Hepatic stellate cell (primary cell): ENCODE data around the gene LRCH3.
"Not testable (repeated sequence)": the region's sequence is repeated elsewhere in the genome, so short reads cannot be mapped to it uniquely, and the experiment has no call there.

Source experiments
- DNase-seq: peaks from one replicate; pipeline ENCODE4 v3.0.0; 2011; ENCODE audit warnings: low spot score

The LRCH3 gene

DNA sequence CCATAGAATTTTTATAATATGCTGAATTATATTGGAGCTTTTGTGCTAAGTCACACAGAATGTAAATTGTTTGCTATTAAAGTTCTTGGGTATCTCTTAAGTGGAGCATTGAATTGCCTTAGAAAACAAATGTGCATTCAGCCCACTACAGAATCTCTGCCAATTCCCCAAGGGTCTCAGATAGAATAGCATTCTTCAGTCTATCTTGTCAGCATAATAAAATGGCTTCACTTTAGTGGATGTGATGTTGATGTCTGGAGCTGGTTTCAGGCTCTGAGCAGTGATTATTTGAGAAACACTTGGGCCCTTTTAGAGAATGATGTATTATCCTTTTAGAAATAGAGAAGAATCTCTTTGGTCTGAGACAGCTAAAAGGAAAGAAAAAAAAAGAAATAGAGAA lies 45.2 kb downstream of the LRCH3 start:
- DNase-seq = no peak

DNA sequence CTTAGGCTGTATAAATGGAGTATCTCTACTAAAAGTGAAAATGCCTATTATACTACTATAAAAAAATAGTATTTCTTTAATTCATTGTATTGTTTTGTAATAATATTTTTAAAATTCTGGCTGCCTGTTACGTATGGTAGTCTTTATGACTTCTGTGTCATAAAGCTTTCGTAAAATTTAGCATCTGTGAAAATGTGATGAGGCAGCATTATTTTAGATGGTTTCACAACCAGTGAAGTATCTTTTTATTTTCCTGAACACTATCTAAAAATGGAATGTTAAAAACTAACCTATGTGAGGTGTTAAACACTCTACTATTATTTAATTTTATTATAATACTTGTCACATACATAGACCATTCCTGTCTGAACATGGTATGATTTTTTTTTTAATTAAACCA lies 46.2 kb downstream of the LRCH3 start:
- DNase-seq = no peak

DNA sequence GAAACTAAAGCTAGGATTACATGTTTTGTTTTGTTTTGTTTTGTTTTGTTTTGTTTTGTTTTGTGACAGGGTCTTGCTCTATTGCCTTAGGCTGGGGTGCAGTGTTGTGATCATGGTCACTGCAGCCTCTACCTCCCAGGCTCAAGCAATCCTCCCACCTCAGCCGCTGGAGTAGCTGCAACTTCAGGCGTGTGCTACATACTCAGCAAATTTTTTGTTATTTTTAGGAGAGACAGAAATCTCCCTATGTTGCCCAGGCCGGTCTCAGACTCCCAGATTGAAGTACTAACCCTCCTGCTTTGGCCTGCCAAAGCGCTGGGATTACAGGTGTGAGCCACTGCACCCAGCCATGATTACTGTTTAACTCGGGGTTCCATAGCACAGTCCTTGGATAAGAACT lies 50.7 kb downstream of the LRCH3 start:
- no peak for DNase-seq

DNA sequence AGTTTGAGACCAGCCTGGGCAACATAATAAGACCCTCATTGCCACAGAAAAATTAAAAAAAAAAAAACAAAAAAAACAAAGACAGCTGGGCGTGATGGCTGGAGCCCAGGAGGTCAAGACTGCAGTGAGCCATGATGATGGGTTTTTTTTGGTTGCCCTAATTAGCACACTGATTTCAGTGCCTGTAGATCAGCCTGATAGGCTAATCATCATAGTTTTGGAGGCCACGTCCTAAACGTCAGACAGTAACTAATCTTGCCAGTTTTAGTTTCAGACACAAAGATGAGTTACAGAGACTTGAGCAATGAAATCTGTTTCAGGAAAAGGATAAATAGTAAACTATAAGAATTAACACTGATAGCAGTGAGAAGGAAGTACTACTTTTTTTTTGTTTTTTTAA lies 55.4 kb downstream of the LRCH3 start:
- DNase-seq = no peak

DNA sequence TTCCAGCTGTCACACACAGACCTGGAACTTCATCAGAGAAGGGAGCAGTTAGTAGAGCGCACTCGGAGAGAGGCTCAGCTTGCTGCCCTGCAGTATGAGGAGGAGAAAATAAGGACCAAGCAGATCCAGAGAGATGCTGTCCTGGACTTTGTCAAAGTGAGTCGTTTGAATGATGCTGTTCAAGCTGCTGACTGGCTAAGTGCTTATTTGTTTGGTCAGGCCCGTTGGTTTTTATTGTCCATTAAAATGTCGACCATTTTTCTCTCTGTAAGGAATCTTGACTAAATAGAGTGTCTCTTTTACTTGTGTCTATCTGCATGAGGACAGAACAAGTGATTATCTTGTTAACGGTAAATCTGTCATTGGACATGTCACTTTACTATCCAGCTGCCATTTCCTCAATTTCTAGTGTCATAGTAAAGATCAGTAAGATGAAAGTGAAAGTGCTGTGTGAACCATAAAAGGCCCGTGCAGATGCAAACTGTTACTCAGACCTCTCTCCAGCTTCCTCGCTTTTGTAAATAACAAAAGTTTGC lies 56.9 kb downstream of the LRCH3 start:
- DNase-seq = peak; percentile 24

DNA sequence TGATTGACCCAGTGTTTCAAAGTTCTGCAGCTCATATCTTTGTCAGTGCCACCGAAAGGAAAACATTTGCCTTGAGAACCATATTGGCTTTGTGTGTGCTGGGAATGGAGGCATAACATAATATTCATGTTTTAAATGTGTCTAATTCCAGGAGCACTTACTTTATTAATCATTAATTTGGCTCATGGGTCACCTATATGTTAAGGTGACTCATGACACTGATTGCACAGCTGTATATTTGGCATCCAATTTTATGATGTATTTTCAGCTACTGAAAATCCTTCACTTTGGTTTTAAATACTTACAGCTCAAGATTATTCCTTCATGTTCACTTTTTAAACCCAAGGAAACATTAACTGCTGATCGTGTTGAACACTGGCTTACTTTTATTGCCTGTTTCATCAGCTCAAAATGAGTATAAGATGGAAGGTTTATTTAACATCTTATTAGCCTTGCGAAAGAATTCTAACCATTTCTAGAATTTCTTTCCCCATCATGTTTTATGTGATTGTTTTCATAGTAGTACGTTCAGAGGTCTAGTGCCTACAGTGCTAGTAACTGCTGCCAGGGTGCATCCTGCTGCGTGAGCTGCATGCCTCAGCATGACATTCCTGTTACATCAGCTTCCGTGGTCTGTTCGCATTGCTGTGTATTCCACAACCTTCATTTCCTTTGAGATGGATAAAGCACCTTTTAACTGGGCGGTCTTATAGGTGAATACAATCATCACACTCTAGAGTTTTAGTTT lies 63.7 kb downstream of the LRCH3 start:
- peak; percentile 85 for DNase-seq

DNA sequence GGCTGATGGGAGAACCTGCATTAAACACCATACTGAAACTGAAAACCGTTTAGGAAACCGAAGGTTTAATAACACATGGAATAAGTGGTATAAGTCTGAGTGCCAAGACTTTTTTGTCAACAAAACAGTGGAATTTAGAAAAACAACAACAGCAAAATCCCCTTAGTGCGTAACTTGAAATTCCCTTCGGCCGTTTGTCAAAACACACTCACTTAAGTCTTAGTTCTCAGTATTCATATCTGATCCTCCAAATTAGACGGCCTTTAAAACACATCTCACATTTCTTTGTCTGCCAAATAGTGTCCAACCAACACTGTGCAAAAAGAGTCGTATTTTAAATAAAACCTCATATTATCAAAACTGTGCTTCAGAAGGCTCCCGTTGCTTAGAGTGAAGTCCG lies 64.5 kb downstream of the LRCH3 start:
- no peak for DNase-seq

DNA sequence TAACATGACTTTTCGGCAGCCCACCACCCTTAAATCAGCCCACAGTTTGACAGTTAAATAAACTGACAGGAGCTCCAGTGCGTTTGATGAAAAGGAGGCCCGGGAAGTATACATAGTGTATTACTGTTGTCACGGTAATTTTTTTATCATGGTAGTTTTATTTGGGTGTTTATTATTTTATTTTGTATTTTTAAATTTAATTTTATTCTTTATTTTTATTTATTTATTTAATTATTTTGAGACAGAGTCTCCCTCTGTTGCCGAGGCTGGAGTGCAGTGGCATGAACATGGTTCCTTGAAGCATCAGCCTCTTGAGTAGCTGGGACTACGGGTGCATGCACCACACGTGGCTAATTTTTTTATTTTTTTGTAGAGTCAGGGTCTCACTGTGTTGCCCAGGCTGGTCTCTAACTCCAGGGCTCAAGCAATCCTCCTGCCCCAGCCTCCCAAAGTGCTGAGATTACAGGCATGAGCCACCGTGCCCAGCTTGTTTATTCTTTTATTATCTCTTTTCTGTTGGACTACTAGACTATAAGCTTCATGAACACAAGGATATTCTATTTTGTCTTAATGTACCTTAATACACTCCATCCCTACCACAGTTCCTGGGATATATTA lies 65.3 kb downstream of the LRCH3 start:
- no peak for DNase-seq

DNA sequence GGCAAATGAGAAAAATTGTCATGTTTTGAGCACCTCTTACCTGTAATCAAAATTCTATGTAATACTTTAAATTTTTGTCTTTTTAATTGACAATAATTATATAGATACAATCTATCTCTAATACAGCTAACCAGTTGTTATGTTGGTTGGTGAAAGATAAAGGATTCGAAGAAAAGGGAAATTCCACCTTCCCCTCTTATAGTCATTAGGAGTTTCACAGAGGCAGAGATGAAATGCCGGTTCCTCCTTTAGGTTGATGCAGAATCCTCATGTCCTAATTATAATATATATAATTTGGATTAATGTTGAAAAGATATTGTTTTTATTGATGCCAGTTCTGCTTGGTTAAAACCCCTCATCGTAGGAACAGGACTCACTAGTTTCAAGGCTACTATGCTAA lies 67.1 kb downstream of the LRCH3 start:
- DNase-seq = no peak

DNA sequence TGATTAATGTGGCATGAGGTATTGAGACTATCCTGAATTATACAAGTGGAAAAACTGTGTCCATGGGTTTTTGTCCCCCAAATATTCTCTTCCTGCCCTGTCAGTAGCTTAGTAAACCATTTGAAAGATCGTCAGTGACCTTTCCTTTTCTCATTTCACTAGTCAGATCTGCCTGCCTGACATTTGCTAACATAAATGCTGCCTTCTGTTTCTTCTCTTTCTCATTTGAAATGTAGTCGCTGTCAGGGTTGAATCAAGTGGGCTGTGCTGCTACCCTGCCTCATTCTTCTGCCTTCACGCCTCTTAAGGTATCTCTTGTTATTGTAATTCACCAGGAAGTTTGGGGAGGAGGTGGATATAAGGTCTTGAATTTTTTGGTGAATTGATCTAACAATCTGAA lies 67.5 kb downstream of the LRCH3 start:
- DNase-seq = no peak

DNA sequence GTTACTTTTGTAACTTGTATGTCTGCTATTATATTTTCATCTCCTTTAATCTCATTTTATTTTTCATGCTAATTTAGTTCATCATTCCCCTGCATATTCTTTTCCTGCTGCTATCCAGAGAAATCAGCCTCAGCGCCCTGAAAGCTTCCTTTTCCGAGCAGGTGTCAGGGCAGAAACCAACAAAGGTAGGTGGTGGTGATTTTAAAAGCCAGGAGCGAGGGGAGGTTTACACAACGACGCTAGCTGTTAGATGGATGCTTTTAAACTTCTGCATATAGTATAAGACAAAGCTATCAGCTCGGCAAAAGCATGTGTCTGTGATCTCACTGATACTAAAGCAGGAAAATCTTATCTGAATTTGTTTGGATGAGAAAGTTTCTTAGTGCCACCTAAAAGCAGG lies 75.0 kb downstream of the LRCH3 start:
- DNase-seq = no peak

DNA sequence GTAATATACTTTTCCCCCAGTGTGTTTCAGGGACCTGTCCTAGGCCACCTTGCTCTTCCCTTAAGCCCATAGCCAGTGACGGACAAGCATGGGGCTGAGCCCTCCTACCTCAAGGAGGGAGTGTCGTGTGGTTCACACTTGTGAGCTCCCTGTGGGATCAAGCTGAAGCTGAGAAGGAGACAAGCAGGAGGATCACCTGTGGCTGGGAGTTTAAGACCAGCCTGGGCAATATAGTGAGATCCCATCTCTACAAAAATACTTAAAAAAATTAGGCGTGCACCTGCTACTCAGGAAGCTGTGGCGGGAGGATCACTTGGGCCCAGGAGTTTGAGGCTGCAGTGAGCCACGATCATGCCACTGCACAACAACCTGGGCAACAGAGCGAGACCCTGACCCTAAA lies 82.3 kb downstream of the LRCH3 start:
- no peak for DNase-seq

DNA sequence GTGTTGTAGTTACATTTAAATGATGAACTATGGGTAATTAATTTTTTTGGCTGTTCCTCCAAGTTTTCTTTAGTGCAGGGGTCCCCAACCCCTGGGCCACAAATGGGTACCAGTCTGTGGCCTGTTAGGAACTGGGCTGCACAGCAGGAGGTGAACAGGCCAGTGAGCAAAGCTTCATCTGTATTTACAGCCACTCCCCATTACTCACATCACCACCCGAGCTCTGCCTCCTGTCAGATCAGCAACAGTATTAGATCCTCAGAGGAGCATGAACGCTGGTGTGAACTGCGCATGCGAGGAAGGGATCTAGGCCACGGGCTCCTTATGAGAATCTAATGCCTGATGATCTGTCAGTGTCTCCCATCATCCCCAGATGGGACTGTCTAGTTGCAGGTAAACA lies 83.0 kb downstream of the LRCH3 start:
- DNase-seq = no peak

DNA sequence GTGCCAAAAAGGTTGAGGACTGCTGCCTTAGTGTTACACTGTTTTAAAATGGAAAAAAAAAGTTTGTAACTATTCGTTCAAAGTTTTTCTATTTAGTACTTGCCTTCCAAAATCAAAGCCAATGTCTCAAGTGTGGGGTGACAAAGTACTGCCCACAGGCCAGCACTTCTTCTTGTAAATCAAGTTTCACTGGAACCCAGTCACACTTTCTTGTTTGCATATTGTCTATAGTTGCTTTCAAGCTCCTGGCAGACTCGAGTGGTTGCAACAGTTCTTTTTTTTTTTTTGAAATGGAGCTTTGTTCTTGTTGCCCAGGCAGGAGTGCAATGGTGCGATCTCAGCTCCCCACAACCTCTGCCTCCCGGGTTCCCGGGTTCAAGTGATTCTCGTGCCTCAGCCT lies 83.6 kb downstream of the LRCH3 start:
- DNase-seq = no peak

DNA sequence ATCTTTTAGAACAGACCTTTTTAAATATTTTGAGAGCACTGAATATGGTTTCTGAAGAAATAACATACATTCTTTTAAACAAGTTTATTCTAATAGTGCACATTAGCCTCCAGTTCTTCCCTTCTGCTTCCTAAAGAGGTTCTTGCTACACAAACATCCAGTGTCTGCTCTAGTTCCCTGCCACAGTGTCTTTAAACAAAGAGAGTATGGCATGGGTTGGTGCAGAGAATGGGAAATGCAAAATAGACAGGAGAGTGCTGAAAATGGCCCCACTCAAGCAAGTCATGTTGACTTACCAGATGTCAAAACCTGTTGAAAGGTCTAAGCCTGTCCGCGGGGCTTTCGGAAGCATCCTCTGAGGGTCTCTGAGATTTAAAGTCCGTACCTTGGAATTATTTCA lies 86.8 kb downstream of the LRCH3 start:
- DNase-seq = no peak

DNA sequence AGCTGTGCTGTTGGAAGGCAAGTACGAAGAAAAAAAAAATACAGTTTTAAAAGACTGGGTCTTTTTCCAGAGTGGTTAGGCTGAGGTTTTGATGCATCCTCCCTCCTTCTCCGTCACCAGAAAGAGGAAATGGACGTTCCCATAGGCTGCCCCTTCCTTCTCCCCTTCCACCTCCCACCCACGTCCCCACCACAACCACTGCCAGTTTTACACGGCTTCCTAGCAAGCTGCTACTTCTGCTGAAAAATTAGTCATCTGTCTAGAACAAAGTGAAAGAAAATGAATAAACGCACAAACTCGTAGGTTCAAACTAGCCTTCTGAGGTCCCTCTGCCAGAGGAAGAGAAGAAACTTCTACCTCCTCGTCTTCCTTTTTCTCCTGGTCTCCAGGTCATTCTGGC lies 87.4 kb downstream of the LRCH3 start:
- DNase-seq = no peak

DNA sequence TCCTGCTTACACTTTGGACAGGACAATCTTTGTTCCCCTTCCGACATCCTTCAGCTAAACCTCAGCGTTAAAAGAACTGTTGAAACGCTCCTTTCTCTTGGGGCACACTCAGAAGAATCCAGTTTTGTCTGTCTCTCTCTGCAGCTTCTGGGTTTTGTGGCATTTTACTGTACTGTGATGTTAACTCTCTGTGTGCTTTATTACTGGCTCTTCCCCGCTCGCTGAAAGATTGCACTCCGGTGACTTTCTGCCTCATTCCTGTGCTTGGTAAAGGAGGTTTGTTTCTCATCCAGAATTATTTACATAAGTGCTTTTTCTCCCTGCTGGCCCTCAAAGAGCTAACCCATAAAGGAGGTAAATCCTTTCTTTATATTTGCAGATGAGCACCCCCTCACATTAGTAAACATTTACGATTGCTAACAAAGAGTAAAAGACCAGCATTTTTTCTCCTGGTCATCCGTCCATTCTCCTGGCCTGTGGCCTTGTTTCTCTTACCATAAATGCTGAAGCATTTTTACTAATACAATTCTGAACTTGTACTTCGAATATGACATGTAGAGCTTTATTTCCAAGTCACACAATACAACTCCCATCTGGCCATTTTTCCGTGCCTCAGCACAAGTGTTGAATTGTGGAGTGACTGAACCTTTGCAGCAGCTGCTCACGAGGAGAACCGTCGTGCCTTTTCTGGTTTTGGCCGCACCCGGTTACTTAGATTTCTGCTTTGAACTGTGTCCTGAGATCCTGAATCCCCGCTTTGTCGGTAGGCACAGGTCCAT lies 89.6 kb downstream of the LRCH3 start:
- no peak for DNase-seq

DNA sequence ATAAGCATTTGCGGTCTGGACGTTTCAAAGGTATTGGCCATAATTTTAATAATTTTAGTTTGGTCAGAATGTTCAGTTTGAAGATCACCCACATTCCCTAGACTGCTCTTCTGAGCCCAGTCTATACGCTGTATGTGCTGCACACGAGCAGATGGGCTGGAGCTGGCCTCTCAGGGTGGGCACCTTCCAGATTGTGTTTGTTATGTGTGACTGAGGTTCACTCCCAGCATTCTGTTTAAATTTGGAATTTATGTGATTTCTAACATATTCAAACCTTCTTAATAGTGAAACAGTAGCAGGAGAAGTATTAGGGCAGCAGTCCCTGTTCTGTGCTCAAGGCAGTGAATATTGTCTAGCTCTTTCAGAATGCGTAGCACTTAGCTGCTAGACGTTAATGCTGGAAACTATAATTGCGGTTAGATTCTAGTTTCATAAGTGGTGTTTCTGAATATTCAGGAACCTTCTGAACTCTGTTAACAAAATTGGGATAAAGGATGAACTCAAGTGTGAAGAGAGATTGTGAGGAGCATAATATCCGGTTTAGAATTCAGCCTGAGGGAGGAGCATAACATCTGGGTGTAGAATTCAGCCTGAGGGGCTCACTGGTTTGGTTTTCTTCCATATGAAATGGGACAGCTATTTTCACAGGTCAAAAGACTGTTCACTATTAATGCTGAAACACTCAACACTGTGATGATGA lies 90.4 kb downstream of the LRCH3 start:
- DNase-seq = no peak

DNA sequence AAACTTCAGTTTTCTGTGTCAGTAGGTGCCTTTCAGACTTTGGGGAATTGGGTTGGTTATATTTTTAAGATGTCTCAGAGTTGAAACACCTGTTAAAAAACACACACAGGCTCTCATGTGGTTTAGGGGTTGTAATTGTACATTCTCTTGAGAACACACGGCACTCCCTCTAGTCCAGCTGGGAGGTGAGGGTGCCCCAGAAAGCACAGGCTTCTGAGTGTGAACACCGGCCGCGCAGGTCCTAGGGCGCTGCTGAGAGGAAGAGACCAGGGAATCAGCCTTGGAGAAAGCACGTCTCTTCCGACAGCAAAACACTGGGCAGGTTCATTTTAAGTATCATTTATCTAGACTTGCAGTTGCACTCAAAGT lies 90.9 kb downstream of the LRCH3 start:
- DNase-seq = no peak

DNA sequence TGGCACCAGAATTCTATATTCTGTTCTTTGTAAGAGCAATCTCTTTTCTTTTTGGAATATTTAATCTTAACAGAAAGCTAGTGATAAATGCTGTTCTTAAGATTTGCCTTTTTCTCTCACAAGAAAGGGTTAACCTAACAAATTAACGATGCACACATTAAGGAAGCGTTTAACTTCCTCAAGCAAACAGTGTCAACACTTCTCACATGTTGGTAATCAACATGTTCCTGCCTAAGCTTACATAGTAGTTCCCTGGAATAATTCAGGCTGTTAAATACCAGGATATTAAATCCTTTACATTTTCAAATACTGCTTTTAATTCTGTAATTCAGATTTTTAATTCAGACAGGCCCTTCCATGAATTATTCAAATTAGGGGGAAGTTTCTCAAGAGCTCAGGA lies 91.5 kb downstream of the LRCH3 start:
- no peak for DNase-seq

DNA sequence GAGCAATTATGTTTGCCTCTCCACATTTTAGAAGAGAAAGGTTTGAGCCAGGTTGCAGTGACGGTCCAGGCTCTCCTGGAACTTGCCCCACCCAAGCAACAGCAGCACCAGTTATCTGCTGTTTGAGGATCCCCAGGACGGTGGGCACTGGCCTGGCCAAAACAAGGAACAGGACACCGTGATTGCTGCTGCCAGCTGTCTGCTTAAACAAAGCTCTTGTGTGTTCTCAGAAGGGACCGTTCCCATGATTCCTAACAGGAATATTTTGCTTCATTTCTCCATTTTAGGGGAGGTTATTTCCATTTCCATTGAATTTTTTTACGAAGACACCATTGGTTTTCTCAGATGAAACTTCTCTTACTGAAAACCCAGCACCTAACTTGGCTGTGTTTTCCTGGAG lies 92.5 kb downstream of the LRCH3 start:
- DNase-seq = no peak

DNA sequence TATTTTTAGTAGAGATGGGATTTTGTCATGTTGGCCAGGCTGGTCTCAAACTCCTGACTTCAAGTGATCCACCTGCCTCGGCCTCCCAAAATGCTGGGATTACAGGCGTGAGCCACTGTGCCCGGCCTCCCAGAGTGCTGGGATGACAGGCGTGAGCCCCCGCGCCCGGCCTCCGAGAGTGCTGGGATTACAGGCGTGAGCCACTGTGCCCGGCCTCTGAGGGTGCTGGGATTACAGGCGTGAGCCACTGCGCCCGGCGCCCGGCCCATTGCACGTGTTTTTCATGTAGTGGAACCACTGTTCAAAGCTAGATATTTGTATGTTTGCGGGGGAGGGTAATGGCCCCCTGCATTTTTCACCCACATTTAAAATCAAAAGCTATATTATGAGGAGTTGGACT lies 93.3 kb downstream of the LRCH3 start:
- DNase-seq = not testable (repeated sequence)

DNA sequence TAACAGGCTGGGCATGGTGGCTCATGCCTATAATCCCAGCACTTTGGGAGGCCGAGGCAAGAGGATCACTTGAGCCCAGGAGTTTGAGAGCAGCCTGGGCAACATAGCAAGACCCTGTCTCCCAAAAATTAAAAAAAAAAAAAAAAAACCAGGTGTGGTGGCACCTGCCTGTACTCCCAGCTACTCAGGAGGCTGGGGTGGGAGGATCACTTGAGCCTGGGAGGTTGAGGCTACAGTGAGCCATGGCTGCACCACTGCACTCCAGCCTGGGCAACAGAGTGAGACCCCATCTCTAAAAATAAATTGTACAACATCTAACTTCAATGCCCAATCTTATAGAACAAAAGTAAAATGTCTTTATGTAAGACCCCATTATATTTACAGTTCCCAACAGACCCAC lies 95.0 kb downstream of the LRCH3 start:
- not testable (repeated sequence) for DNase-seq
